Skeletal muscle cell (primary cell): ENCODE results near the gene CARHSP1.

ENCODE experiments used
- DNase-seq: peaks from one replicate; pipeline ENCODE4 v3.0.0-alpha.2; 2010; ENCODE audit warnings: low read depth
- H3K4me3 ChIP-seq: 2 replicates; pipeline ENCODE4 v1.5.1; 2011; ENCODE audit warnings: low read depth, mild to moderate bottlenecking, control low read depth, low read length, moderate library complexity

Gene CARHSP1

DNA sequence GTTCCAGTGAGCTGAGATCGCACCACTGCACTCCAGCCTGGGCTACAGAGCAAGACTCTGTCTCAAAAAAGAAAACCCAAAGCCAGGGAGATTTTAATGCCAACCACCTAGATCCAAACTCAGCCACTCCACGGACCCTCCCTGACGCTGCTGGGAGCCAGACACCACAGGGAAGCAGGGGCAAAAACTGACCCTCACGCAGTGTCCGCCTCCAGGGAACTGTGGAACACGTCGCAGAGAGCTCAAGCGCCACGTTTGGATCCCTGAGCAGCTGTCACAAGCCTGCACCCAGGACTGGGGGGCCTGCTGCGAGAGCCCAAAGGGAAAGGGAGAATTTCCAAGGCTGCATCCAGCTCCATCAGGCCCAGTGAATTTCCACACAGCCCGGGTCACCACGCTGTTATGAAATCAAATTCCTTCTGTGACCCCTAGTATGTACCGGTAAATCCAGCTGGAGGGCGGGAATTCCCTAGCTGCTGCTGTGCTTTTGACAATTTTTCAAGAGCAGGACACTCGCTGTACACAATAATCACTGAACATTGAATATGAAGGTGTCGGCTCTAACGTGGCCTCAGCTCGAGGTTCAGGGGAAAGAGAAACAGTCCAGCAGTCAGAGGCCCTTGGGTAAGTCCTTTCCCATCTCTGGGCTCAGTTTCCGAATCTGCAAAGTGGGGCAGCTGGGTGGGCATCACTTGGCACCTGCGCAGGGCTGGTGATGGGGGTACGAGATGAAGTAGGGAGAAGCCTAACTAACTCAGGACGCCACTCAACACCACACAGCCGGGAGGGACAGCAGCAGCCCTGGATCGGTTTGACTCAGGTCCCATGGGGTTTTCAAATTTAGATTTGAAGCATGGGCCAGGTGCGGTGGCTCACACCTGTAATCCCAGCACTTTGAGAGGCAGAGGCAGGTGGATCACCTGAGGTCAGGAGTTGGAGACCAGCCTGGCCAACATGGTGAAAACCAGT lies 8.6 kb downstream of the CARHSP1 start:
- H3K4me3 ChIP-seq: no peak overlapping the region
- DNase-seq: peak; percentile 19

DNA sequence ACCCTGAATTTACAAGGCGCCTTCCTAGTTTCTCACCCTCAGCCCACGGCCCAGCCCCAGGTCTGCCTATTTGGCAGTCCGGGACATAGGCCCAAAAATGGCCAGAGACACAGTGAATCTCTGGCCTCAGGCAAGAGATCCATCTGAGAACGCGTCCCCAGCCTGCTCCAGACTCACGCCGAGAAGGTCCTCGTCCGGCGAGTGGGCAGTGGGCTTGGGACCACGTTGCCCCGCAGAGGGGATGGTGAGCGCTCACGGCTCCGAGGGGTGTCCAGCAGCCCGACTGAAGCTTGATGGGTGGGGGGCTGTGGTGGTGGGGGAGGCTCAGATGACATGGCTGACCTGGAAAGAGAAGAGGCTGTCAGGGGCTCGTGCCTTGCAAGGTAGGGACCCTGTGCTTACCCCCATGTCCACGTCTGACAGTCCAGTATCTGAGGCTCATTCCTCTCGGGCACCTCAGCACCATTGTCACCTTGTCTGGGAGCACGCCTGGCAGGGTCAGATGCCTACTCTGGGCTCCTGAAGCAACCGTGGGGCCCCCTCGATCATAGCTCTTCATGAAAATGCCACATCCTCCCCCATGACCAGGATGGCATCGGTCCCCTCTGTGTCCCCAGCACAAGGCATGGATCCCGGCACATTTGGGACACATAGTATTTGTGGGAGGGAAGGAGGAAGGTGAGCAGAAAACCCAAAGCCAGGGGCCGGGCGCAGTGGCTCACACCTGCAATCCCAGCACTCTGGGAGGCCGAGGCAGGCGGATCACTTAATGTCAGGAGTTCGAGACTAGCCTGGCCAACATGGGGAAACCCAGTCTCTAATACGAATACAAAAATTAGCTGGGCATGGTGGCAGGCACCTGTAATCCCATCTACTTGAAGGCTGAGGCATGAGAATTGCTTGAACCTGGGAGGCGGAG lies 9.6 kb downstream of the CARHSP1 start:
- no peak for DNase-seq
- H3K4me3 ChIP-seq: no peak overlapping the region

GRCh38 chr16:8855972-8856371 lies 12.8 kb downstream of the CARHSP1 start:
- no peak overlapping the region for H3K4me3 ChIP-seq

GRCh38 chr16:8855051-8855786 lies 13.6 kb downstream of the CARHSP1 start:
- DNase-seq: no peak

More at GRCh38 chr16:8855972-8856371, 12.8 kb downstream of the CARHSP1 start:
- DNase-seq: no peak

GRCh38 chr16:8854298-8854948 lies 14.4 kb downstream of the CARHSP1 start:
- DNase-seq: no peak
- no peak overlapping the region for H3K4me3 ChIP-seq

More at GRCh38 chr16:8855051-8855786, 13.6 kb downstream of the CARHSP1 start:
- H3K4me3 ChIP-seq: no peak overlapping the region

GRCh38 chr16:8853611-8854010 lies 15.2 kb downstream of the CARHSP1 start:
- no peak overlapping the region for H3K4me3 ChIP-seq
- no peak for DNase-seq

DNA sequence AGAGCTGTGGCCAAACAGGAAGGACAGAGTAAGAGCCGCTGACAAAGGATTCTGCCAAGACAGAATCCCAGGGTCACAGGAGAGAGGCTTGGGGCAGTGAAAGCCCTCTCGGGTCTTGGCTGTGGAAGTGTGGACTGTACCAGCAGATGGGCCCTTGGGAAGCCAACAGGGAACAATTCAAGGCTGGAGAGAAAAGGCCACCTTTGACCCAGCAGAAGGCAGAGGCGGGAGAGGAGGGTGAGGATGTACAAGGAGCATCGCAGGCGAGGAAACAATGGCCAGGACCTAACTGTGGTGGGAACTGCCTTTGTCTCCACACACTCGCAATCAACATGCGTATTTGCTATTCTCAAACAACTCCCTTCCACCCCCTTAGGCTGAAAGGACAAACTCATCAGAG lies 15.7 kb downstream of the CARHSP1 start:
- DNase-seq: no peak
- H3K4me3 ChIP-seq: no peak overlapping the region

GRCh38 chr16:8852534-8852933 lies 16.3 kb downstream of the CARHSP1 start:
- no peak for DNase-seq
- no peak overlapping the region for H3K4me3 ChIP-seq

- H3K4me3 ChIP-seq: no peak overlapping the region
- no peak for DNase-seq
These were observed 16.9 kb downstream of the CARHSP1 start for GRCh38 chr16:8851761-8852403.

GRCh38 chr16:8850279-8850885 lies 18.4 kb downstream of the CARHSP1 start:
- peak; percentile 55 for DNase-seq
- no peak overlapping the region for H3K4me3 ChIP-seq

GRCh38 chr16:8849411-8850011 lies 19.3 kb downstream of the CARHSP1 start:
- DNase-seq: peak; percentile 40
- no peak overlapping the region for H3K4me3 ChIP-seq

- no peak overlapping the region for H3K4me3 ChIP-seq
- peak; percentile 48 for DNase-seq
These were observed 19.8 kb downstream of the CARHSP1 start for GRCh38 chr16:8848939-8849391.

DNA sequence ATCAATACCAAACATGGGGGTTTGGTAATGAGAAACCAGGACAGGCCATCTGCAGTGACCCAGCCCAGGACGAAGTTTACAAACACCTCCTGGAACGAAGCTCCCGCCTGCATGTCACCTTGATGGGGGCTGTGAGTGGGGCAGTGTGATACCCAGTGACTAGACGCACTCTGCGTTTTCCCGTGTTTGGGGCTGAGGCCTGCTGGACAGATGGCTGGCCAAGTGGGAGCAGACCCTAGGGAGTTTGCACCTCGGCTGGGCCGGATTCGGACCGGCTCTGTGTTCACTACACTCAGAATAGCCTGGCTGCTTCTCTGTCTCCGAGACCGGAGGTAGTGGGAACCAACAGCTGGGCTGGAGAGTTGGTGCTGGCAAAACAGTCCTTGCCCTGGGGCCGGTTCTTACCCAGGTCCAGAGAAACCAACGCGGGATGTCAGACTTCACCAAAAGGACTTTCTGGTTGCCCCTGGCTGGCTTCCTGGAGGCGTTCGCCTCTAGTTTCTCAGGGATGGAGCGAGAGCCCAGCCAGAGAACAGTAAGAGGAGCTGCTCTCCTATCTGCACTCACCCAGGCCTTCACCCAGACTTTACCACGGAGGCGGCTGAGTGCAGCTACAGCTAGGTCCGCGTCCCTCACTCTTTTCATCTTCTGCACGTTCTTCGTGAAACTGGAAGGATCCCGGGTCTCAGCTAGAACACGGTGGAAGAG lies 20.4 kb downstream of the CARHSP1 start:
- H3K4me3 ChIP-seq: no peak overlapping the region
- DNase-seq: no peak

DNA sequence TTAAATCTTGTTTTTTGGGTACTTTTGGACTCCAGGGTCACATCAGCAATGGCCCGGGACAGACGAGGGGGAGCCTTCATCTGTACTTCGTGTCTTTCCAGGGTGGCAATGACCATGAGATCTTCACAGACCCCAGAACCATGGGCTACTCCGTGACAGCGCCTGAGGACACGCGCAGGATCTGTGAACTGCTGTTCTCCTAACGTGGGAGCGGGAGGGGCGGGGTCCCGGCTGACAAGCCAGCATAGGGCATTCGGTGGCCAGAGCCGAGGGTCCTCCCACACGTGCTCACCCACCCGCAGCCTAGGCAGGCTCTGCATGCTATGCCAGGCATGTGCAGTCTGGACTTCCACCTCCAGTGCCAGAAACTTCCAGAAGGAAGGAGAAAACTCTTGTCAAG lies 21.2 kb downstream of the CARHSP1 start:
- no peak for DNase-seq
- no peak overlapping the region for H3K4me3 ChIP-seq

DNA sequence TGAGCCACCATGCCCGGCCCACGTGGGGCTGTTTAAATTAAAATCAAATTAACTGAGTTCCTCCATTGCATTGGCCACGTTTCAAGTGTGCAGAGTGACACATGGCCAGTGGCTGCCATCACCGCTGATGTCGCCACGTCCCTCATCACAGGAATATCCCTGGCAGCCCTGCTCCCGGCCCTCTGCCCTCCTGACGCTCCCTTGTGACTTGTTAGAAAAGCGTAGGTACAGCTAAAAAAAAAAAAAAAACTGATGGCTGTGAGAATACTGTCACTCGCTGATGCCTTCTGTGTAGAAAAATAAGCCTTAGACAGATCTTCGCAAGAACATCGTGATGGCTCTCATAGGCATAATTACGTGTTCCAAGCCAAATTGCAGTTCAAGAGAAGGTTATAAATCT lies 21.7 kb downstream of the CARHSP1 start:
- DNase-seq: no peak
- H3K4me3 ChIP-seq: no peak overlapping the region

GRCh38 chr16:8846401-8846932 lies 22.3 kb downstream of the CARHSP1 start:
- no peak overlapping the region for H3K4me3 ChIP-seq
- DNase-seq: no peak
